OCI-LY3 (cell line): ENCODE measurements around the gene ROBO2.

Experiments
- H2AFZ ChIP-seq: fragments of 200-600, 300-600 bp; shearing (Covaris generic); 2 replicates; pipeline ENCODE4 v1.6.0; 2014; ENCODE audit warnings: antibody characterized with exemption, low read depth, low read length
- H3K27ac ChIP-seq: fragments of 200-600, 300-600 bp; sonication (generic); 2 replicates; pipeline ENCODE4 v1.5.1; 2014; ENCODE audit warnings: mild to moderate bottlenecking, low read length, moderate library complexity, mixed read lengths
- H3K27me3 ChIP-seq: fragments of 200-600, 300-600 bp; sonication (generic); 2 replicates; pipeline ENCODE4 v1.6.1; 2014; ENCODE audit warnings: low read depth, low read length, mixed read lengths
- H3K36me3 ChIP-seq: fragments of 200-600, 300-600 bp; sonication (generic); replicated peaks from 2 replicates; pipeline ENCODE3; 2014; ENCODE audit warnings: low read depth, low read length, mixed read lengths
- H3K4me1 ChIP-seq: fragments of 300-600, 200-600 bp; sonication (generic); 2 replicates; pipeline ENCODE4 v1.6.1; 2014; ENCODE audit warnings: low read length, mixed read lengths
- H3K4me2 ChIP-seq: fragments of 200-600, 300-600 bp; sonication (generic); 2 replicates; pipeline ENCODE4 v1.6.1; 2014; ENCODE audit warnings: low read length, mixed read lengths
- H3K4me3 ChIP-seq: fragments of 300-600, 200-600 bp; sonication (generic); 2 replicates; pipeline ENCODE4 v1.5.1; 2014; ENCODE audit warnings: antibody characterized with exemption, mild to moderate bottlenecking, low read length, moderate library complexity
- H3K79me2 ChIP-seq: fragments of 300-600, 200-600 bp; shearing (Covaris generic); 2 replicates; pipeline ENCODE4 v1.6.1; 2014; ENCODE audit warnings: mild to moderate bottlenecking, low read length, mixed read lengths
- H3K9ac ChIP-seq: fragments of 300-600, 200-600 bp; shearing (Covaris generic); 2 replicates; pipeline ENCODE4 v1.6.0; 2014; ENCODE audit warnings: mild to moderate bottlenecking, low read length, moderate library complexity
- H3K9me3 ChIP-seq: fragments of 200-600, 300-600 bp; shearing (Covaris generic); 2 replicates; pipeline ENCODE4 v1.6.1; 2014; ENCODE audit warnings: low read length, mixed read lengths; ENCODE audit not compliant: insufficient read depth
- H4K20me1 ChIP-seq: fragments of 200-600, 300-600 bp; sonication (generic); 2 replicates; pipeline ENCODE4 v1.6.1; 2016; ENCODE audit warnings: low read length, mixed read lengths; ENCODE audit not compliant: insufficient read depth
- CTCF ChIP-seq: fragments of 200-600, 300-600 bp; sonication (generic); IDR thresholded peaks from 2 replicates; pipeline ENCODE4 v1.5.1; 2014; ENCODE audit warnings: antibody characterized with exemption, low read length, low read depth
- EZH2phosphoT487 ChIP-seq: fragments of 200-600 bp; shearing (Covaris generic); IDR thresholded peaks from 2 replicates; pipeline ENCODE4 v1.6.1; 2018; ENCODE audit warnings: antibody characterized with exemption, mixed run types, low read depth

ROBO2 gene

GRCh38 chr3:77687545-77687944 is 647.6 kb downstream of the ROBO2 start:
- Histone ChIP-seq H3K9me3 (peaks cover 7% of the 10 kb centered on the region; the same call in 1 of the 2 replicates), H3K27me3 (no peaks in the 10 kb centered on the region), H2AFZ (no peak overlapping the region), H3K79me2 (no peaks in the 10 kb centered on the region), H4K20me1 (no peaks in the 10 kb centered on the region), H3K4me3 (no peak overlapping the region), H3K36me3 (no peaks in the 10 kb centered on the region), H3K4me1 (no peaks in the 10 kb centered on the region), H3K9ac (no peak overlapping the region), H3K27ac (no peak overlapping the region), H3K4me2 (no peak overlapping the region)
- TF ChIP-seq CTCF (no peak), EZH2phosphoT487 (no peak)

- Histone ChIP-seq H4K20me1 (no peaks in the 10 kb centered on the region), H3K4me3 (no peak overlapping the region), H3K4me2 (no peak overlapping the region), H3K79me2 (no peaks in the 10 kb centered on the region), H3K4me1 (no peaks in the 10 kb centered on the region), H3K9ac (no peak overlapping the region), H2AFZ (no peak overlapping the region), H3K36me3 (no peaks in the 10 kb centered on the region), H3K27ac (no peak overlapping the region), H3K27me3 (no peaks in the 10 kb centered on the region), H3K9me3 (0 out of 2 replicates have a peak, but pooled peaks cover under 1% of the 10 kb centered on the region)
- no peak for TF ChIP-seq EZH2phosphoT487
- TF ChIP-seq CTCF, result no peak
Observed at GRCh38 chr3:77690284-77690845, 650.5 kb downstream of the ROBO2 start.

GRCh38 chr3:77693147-77693546 is 653.2 kb downstream of the ROBO2 start:
- Histone ChIP-seq H3K4me3 (no peak overlapping the region), H3K27me3 (no peaks in the 10 kb centered on the region), H3K79me2 (no peaks in the 10 kb centered on the region), H3K9ac (no peak overlapping the region), H2AFZ (no peak overlapping the region), H3K4me2 (no peak overlapping the region), H3K27ac (no peak overlapping the region), H3K9me3 (no peaks in the 10 kb centered on the region), H3K4me1 (no peaks in the 10 kb centered on the region), H4K20me1 (no peaks in the 10 kb centered on the region), H3K36me3 (no peaks in the 10 kb centered on the region)
- TF ChIP-seq CTCF, result no peak
- TF ChIP-seq EZH2phosphoT487, result no peak

- Histone ChIP-seq H4K20me1 (no peaks in the 10 kb centered on the region), H3K27me3 (no peaks in the 10 kb centered on the region), H3K36me3 (no peaks in the 10 kb centered on the region), H3K27ac (no peak overlapping the region), H3K9me3 (no peaks in the 10 kb centered on the region), H2AFZ (no peak overlapping the region), H3K79me2 (no peaks in the 10 kb centered on the region), H3K4me2 (no peak overlapping the region), H3K4me3 (no peak overlapping the region), H3K4me1 (no peaks in the 10 kb centered on the region), H3K9ac (no peak overlapping the region)
- TF ChIP-seq CTCF (no peak), EZH2phosphoT487 (no peak)
Observed at GRCh38 chr3:77699125-77699691, 659.3 kb downstream of the ROBO2 start.
